ENCODE results near the gene CEP57L1.
"Not testable (repeated sequence)": the region's sequence is repeated elsewhere in the genome, so short reads cannot be mapped to it uniquely, and the experiment has no call there.

The CEP57L1 gene

DNA sequence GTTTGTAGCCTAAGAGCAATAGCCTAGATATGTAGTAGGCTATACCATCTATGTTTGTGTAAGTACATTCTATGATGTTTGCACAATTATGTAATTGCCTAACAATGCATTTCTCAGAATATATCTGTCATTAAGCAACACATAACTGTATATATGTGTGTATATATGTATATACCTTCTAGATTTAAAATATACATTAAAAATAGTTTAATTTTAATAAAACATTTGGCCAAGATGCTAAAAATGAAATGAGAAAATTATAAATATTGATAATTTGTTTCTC is 21.2 kb upstream of the CEP57L1 start:
- DNase-seq: no peak

DNA sequence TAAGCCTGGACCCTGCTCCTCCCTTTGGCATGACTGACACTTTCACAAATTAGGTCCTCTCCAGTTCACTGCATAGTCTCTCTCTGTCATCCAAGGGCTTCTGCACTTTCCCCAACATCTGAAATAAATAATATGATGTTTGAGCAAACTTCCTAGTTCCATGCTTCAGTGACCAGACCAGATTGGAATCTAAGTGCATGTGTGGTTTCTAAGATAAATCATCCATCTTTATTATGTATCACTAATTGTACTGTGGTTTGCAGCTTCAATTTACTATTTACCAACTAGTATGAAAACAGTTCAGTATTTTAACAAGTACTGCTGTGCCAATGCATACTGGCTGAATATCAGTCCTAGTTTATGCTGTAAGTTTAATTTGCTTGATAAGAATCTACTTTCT is 19.4 kb upstream of the CEP57L1 start:
- DNase-seq: no peak

DNA sequence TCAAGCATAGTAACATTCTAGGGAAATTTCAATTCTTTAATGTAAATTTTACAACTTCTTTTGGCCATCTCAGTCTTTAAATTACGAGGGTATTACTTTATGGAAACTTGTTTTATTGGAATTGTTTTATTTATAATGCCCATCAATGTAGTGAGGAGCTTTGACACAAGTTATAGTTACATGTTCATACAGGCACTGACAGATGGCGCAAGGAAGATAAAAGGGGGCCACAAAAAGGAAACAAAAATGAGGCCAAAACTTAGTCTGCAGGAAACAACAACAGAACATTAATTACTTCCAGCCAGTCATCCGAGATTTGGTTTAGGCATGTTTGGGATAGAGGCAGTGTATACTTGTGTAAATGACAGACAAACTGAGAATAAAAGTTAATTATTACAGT is 18.9 kb upstream of the CEP57L1 start:
- no peak for DNase-seq

DNA sequence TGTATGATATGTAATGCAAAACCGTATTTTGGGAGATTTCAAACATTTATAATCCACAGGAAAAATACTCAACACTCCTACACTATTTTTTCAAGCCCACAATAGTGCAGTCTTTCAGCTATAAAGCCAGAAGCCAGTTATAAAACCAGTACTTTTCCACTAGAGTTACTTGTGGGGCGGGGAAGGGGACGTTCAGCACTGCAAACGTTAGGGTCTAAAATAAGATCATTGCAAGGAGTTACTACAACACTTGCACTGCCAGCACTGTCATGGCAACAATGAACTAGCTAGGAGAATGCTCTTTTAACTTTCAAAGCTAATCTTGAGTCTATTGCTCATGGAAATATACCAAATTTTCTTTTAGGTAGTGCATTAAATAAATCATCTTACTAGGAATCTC is 15.3 kb upstream of the CEP57L1 start:
- no peak for DNase-seq

DNA sequence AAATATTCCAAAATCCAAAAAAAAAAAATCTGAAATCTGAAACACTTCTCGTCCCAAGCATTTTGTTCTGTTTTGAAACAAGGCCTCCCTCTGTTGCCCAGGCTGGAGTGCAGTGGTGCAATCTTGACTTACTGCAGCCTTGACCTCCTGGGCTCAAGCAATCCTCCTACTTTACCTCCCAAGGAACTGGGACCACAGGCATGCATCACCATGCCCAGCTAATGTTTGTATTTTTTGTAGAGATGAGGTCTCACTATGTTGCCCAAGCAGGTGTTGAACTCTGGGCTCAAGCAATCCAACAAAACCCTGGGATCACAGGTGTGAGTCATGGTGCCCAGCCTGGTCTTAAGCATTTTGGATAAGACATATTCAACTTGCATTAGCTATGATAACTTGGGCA is 14.3 kb upstream of the CEP57L1 start:
- no peak for DNase-seq

DNA sequence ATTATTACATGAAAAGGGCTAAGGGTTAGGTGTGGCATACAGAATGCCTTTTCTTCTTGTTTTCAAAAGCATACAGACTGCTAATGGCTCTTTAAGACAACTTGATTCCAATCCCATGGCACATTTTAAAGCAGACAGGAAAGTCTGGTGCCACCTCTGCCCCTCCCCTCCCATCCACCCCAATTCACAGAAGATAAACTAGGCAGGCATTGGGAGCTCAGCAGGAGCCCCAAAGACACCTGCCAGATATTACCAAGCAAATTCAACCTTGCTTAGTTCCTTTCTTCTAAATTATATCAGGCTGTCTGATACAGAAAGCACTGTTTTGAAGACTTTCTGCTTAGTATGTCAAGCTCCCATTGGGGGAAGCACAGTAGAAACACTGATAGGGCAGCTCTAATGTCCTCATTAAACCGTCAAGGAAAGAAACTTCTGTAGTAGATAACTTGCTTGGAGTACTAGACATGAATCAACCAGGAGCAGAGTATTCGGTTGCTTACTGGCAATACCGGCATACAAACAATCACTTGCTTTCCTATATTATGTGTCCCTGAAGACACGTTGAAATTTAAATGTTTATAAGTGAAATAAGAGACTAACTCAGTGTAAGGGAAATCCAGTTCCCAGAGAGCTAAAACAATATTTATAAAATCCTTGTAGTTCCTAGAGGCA is 13.7 kb upstream of the CEP57L1 start:
- no peak for DNase-seq

DNA sequence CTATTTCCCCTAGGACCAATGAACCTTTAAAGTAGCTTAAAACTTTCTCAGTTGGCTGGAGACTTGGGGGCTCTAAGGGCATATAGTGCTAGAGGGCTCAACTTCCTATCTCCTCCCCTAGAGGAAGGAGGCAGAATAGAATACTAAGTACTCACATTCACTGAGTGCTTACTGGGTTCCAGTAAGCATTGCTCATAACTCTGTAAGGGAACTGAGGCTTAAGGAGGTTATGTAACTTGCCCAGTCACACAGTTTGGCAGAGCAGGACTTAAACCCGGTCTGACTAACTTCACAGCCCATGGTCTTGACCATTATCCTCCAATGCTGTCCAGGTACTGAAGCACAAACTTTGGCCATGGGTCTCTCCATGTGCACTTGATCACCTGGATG is 13.1 kb upstream of the CEP57L1 start:
- DNase-seq: no peak

DNA sequence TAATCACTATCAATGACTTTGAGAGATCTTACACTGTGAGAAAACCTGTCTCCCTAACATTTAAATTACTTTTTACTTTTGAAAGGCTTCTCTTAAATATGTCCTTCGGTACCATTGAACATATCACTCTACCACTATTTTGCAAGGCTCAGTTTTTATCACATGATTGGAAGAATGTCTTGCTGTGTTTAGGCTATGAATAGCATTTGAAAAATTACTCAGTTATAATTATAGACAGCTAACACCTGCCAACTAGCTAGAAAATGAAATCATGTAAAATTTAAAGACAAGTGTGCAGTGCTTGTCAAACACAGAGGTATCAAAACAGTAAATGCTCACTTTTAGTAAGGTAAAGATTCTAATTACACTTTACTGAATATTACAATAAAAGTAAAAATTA is 11.7 kb upstream of the CEP57L1 start:
- no peak for DNase-seq

DNA sequence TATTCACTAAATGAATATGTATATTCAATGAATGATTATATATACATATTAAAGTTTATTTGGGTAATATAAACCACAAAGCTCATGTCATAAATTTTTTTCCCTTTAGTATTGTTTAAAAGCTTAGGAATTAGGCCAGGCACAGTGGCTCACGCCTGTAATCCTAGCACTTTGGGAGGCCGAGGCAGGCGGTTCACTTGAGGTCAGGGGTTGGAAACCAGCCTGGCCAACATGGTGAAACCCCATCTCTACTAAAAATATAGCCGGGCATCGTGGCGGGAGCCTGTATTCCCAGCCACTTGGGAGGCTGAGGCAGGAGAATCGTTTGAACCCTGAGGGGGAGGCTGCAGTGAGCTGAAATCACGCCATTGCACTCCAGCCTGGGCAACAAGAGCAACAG is 11.2 kb upstream of the CEP57L1 start:
- not testable (repeated sequence) for DNase-seq

DNA sequence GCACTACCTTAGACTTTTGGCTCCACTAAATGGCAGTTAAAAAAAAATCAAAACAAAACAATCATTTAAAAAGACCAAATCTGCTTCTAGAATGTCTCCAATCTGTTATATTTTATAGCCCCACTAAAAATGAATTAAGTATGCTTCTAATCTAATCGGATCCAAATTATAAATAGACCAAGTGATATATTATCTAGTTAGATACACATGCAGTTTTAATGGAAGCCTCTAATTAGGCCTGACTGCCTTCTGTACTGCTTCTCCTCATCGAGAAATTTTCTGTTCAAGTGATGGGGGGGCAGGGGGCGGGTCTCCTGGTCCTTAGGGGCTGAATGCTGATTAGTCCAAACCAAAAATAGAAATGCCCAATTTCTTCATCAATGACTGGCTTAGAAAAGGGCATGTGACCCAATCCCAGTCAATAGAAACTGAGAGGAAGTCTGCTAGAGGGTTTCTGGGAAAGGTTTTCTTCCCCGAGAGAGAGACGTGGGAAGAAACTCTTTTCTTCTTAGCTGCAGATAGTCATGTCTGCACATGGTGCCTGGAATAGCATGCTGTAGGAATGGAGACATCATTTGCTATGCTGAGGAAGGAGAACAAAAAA is 7.5 kb upstream of the CEP57L1 start:
- no peak for DNase-seq

DNA sequence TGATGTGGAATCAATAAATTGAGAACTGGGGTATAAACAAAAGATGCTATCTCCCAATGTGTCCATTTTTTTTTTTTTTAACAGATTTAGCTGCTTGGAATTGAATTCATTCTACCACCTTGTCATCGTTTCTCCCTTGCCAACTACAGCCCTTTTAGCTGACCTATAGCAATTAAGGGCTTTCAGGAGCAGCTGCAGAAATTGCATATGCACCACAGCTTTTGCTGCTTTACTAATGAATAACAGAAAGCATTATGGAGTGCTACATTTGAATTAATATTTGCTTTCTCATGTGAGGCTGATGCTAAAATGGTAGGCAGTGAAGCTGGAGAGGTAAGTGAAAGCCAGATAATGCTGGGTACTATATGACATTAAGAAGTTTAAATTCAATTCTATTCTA is 6.3 kb upstream of the CEP57L1 start:
- no peak for DNase-seq

DNA sequence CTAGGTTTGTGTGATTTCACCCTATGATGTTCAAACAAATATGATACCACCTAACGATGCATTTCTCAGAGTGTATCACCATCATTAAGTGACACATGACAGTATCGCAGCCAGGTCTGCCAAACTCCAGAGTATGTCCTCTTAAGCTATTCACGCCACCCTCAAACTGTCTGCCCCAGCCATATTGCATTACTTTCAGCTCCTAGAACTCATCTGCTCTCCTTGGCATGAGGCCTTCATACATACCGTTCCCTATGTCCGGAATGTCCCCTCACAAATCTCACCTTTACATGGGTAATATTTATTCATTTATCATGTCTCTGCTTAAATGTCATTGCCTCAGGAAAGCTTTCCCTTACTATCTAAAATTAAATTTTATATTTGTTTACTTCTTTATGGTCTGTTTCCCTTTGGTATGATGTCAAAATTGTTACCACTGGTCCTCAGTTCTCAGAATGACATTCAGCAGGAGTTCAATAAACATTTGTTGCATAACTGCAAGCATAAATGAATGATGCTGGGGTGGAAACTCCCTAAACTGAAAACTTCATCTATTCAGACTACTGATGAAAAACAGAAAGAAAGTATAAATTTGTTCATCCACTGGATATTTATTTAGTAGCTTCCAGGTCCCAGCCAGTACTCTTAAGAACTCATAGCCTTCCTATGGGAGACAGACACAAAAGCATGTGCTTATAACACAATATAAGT is 3.8 kb upstream of the CEP57L1 start:
- DNase-seq: no peak

DNA sequence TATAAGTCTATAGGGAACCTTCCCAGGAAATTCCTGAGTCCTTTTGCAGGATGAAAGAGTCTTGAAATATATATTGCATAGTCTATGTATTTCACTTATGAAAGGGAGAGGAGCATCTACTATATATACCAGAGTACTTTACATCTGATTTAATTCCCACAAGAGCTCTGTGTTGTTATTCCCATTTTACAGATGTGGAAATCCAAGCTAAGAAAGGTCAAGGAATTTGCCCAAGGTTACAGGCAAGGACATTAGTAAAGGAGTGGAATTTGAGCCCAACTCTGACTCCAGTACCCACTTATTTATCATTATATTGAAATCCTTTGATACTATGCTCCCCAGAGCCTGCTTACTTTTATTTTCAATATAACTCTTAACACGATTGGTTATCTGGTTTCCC is 3.2 kb upstream of the CEP57L1 start:
- no peak for DNase-seq

DNA sequence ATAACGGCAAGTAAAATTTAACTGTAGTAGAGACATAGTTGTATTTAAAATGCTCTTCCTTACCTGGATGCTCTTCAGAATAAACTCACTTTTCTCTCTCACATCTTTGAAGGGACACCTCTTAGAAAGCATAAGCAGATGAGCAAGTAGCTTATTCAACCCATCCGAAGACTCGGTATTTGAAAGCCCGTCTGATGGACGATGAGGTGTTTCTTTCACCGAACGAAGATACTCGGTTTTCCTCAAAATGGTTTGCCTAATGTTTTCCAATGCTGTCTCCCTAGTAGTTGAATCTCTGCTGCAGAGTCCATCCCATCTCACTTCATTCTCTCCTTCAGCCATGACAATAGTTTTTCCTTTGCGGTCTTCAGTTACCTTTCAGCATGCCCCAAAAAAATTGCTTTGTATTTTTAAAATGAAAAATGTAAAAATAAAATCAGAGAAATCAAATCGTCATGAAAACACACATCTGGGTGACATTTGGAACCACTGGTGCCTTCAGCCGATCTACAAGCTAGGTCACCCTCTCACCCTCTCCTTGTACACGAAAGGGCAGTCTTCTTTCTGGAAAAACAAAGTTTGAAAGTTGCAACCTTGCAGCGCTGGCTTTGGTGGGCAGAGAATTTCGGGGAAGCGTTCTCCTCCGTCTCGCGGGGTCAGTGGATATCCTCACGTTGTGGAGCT is 1.4 kb upstream of the CEP57L1 start:
- DNase-seq: no peak

DNA sequence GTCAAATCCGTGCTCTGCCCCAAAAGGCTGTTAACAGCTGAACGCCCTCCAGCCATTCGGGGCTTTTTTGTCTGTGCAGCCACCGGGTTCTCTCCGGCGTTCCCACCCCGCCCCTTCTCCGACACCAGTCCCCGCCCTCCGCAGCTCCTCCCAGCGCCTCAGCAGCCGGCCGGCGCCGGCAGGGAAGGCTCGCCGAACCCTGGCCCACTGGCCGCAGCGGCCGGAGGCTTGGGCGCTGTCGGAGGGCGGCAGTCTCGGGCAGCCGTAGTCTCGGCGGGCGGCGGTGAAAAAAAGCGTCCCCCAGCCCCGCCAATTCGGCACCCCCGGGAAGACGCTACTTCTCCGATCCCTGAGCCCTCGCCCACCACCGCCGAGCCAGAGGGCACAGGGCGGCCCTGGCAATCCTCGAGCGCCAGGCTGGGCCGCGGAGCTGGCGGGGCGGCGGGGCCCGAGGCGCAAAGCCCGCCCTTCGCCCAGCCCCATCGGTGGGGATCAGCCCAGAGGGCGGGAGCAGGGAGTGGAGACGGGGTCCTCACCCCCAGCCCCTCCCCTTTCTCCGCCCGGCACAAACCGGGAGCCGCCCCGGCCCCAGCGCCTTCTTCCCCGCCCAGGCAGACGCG is 781 bp upstream of the CEP57L1 start, which contains the start of gene SESN1:
SESN1 (minus strand) TSS at position 431 of the 620 bp plus-strand sequence. CDS start 773 bp downstream, outside the sequence.
- DNase-seq: peak; percentile 78

DNA sequence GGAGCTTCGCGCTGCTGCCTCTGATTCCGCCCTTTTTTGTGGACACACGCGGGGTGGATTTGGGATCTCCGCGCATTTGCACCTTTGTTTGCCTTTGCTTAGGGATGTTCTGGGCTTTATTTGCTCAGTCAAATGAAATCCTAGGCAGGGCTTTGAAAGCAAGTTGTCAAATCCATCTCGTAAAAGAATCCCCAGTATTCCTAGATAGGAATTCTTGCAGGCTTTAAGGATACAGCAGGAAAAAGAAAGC is 453 bp downstream of the CEP57L1 start:
- peak; percentile 87 for DNase-seq

DNA sequence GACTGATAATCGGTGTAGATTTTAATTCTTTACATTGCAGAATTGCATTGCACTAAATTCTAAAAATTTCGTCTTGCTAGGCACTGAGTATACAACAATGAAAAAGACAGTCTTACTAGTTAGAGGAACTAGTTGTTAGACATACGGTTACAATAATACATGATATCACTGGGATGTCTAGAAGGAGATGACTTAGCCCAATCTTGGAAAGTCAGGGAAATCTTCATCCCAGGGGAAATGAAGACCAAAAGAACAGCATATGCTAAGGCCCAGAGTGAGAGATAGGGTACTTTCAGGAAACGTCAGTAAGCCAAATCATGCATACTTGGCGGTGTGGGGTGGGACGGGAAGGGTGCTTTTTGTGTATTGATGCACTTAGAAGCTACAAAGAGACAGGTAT is 901 bp downstream of the CEP57L1 start:
- DNase-seq: no peak

DNA sequence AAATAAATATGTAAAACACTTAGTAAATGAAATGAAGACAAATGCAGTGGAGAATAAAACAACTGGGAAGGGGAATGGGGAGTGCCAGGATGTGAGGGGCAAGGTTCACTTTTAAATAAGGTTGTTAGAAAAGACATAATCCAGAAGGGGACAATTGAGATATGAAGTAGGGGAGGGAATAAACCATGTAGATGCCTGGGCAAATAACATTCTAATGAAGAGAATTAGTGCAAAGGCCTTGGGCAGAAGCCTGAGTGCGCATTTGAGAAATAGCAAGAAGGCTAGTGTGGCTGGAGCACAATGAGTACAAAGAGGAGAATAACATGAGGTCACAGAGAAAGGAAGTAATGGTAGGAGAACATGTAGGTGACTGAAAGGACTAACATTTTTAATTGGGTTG is 2.4 kb downstream of the CEP57L1 start:
- DNase-seq: no peak

DNA sequence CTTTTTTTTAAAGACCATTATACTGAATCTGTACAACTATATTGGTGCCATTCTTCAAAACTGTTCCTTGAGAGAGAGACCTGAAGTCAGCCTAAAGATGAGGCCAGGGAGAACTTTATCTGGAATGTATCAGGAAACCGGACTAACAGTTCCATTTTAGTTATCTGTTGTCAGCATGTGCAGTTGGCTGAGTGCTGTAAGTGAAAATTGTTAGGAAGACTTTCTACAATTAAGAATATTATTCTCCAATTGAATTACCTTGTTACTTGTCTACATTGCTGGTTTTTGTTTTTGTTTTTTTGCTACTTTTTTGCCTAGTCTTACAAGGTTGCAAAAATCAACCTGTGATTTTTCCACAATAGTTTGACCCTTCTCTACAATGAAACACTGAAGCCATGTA is 7.5 kb downstream of the CEP57L1 start:
- DNase-seq: no peak

DNA sequence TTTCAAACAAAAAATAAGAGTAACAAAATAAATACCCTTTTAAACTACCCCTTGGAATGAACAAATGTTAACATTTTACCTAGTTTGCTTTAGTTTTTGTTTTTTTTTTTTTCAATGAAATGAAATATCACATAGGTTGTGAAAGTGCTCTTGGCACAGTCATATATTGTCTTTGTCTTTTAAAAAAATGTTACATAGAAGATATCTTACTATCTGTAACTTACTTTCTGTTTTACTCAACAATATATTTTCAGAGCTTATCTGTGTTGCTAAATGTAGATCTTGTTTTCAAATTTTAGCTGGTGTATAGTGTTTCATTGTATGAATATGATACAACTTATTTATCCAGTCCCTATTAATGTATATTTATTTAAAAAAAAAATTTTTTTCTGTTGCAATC is 8.6 kb downstream of the CEP57L1 start:
- DNase-seq: no peak

DNA sequence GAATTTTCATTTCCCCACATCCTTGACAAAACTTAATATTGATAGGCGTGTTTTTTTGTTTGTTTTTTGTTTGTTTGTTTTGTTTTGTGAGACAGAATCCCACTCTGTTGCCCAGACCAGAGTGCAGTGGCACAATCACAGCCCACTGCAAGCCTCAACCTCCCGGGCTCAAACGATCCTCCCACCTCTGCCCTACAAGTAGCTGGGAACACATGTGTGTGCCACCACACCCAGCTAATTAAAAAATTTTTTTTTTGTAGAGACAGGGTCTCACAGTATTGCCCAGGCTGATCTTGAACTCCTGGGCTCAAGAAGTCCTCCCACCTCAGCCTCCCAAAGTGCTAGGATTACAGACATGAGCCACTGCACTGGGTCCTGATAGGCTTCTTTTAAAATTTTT is 9.2 kb downstream of the CEP57L1 start:
- DNase-seq: no peak

DNA sequence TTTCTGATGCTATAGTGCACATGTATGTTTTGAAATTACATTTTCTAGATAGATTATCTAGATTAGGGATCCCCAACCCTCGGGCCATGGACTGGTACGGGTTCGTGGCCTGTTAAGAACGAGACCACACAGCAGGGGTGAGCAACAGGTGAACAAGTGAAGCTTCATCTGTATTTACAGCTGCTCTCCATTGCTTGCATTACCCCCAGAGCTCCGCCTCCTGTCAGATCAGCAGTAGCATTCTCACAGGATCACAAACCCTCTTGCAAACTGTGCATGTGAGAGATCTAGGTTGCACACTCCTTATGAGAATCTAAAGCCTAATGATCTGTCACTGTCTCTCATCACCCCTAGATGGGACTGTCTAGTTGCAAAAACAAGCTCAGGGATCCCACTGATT is 10.4 kb downstream of the CEP57L1 start:
- no peak for DNase-seq

DNA sequence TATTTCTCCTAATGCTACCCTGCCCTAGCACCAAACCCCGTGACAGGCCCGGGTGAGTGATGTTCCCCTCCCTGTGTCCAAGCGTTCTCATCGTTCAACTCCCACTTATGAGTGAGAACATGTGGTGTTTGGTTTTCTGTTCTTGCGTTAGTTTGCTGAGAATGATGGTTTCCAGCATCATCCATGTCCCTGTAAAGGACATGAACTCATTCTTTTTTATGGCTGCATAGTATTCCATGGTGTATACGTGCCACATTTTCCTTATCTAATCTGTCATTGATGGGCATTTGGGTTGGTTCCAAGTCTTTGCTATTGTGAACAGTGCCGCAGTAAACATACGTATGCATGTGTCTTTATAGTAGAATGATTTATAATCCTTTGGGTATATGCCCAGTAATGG is 14.4 kb downstream of the CEP57L1 start:
- DNase-seq: not testable (repeated sequence)

DNA sequence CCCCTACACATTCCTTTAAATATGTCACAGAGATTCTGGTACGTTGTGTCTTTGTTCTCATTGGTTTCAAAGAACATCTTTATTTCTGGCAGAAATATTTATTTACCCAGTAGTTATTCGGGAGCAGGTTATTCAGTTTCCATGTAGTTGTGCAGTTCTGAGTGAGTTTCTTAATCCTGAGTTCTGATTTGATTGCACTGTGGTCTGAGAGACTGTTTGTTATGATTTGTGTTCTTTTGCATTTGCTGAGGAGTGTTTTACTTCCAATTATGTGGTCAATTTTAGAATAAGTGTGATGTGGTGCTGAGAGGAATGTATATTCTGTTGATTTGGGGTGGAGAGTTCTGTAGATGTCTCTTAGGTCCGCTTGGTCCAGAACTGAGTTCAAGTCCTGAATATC is 17.4 kb downstream of the CEP57L1 start:
- DNase-seq: not testable (repeated sequence)

Measured in NCI-H526 treated with DMSO at 0.1 percent for 48 hours (cell line).